Activated CD4-positive, alpha-beta memory T cell treated with anti-CD3 and anti-CD28 coated beads for 36 hours (primary cell): Measurements from ENCODE around the gene TRMT112. TPM values are rescaled to one million over a fixed set of nuclear protein-coding genes. Genes with fewer than 3 reads are reported as not detected.

Experiments
- CTCF ChIA-PET: fragments of 350-600 bp; sonication (Branson Sonifier 250); formaldehyde crosslinking; loops from one replicate; lab custom pipeline; 2021; ENCODE audit warnings: antibody characterized with exemption, inconsistent platforms; lab: Charles Lee
- POLR2A ChIA-PET: fragments of 350-600 bp; sonication (Branson Sonifier 250); formaldehyde crosslinking; loops from one replicate; lab custom pipeline; 2021; ENCODE audit warnings: antibody characterized with exemption; lab: Charles Lee
- DNase-seq: peaks from one replicate; pipeline ENCODE4 v3.0.0-alpha.2; 2020
- H3K27ac Mint-ChIP-seq: one replicate; pipeline ENCODE4 v1.8.0; 2021; ENCODE audit warnings: mixed read lengths
- H3K27me3 Mint-ChIP-seq: one replicate; pipeline ENCODE4 v1.8.0; 2021; ENCODE audit warnings: mixed read lengths
- H3K36me3 Mint-ChIP-seq: one replicate; pipeline ENCODE4 v1.8.0; 2021; ENCODE audit warnings: mixed read lengths
- H3K4me1 Mint-ChIP-seq: one replicate; pipeline ENCODE4 v1.8.0; 2021; ENCODE audit warnings: low read depth, mixed read lengths
- H3K4me3 Mint-ChIP-seq: one replicate; pipeline ENCODE4 v1.8.0; 2021; ENCODE audit warnings: mild to moderate bottlenecking, mixed read lengths
- H3K9me3 Mint-ChIP-seq: one replicate; pipeline ENCODE4 v1.8.0; 2021; ENCODE audit warnings: mixed read lengths
- intact Hi-C: fragments of 100-400 bp; cut with micrococcal nuclease; formaldehyde crosslinking; loops from one replicate; pipeline ENCODE4 v1.15.1; 2023
- total RNA-seq, 2 experiments: library from RNA; stranded (reverse); gene quantifications; one replicate each; pipeline ENCODE4 v1.2.3, GENCODE V29; 2021

TRMT112 gene
- total RNA-seq, 2 experiments from 2014 or later: 255 to 258 TPM

- Mint-ChIP-seq H3K27me3 (no peaks in the 10 kb centered on the region), H3K4me1 (peaks cover 8% of the 10 kb centered on the region), H3K4me3 (no peak overlapping the region), H3K27ac (no peak overlapping the region), H3K36me3 (peaks cover 16% of the 10 kb centered on the region), H3K9me3 (no peaks in the 10 kb centered on the region)
- intact Hi-C loops: no loop called here
- ChIA-PET CTCF (interaction anchor here (1.0 kb wide), 1 partner anchor 39 kb away, joined by 3 read pairs; no protein-coding TSS in a partner anchor), POLR2A (interaction anchor here (1.0 kb wide), 1 partner anchor 10 kb away, joined by 3 read pairs; the partner anchor contains the start of gene RPS6KA4)
- no peak for DNase-seq
These were observed 31.6 kb upstream of the TRMT112 start for GRCh38 chr11:64349025-64349387.

- ChIA-PET CTCF (interaction anchor here (0.6 kb wide), 1 partner anchor 45 kb away, joined by 3 read pairs; no protein-coding TSS in a partner anchor), POLR2A (interaction anchor here (0.6 to 1.0 kb wide), 2 partner anchors 11 to 30 kb away, joined by 3 to 7 read pairs; partner anchors contain the start of genes PRDX5 and RPS6KA4)
- Mint-ChIP-seq H3K27ac (no peak overlapping the region), H3K27me3 (no peaks in the 10 kb centered on the region), H3K9me3 (no peaks in the 10 kb centered on the region), H3K4me1 (peaks cover 8% of the 10 kb centered on the region), H3K36me3 (peaks cover 18% of the 10 kb centered on the region), H3K4me3 (no peak overlapping the region)
- intact Hi-C loops: no loop called here
- DNase-seq: no peak
These were observed 31.1 kb upstream of the TRMT112 start for GRCh38 chr11:64348383-64349024.

GRCh38 chr11:64347193-64347867 is 30.0 kb upstream of the TRMT112 start:
- no peaks in the 10 kb centered on the region for H3K27me3 Mint-ChIP-seq
- peak overlapping the region; percentile 54 for H3K27ac Mint-ChIP-seq
- no peaks in the 10 kb centered on the region for H3K9me3 Mint-ChIP-seq
- no peak for DNase-seq
- peaks cover 9% of the 10 kb centered on the region for H3K4me1 Mint-ChIP-seq
- no peak overlapping the region for H3K4me3 Mint-ChIP-seq
- intact Hi-C loops: no loop called here
- ChIA-PET POLR2A (no interaction called here), CTCF (interaction anchor here (0.9 kb wide), 1 partner anchor 16 kb away, joined by 3 read pairs; no protein-coding TSS in a partner anchor)
- H3K36me3 Mint-ChIP-seq: peaks cover 18% of the 10 kb centered on the region

GRCh38 chr11:64344787-64345186 is 27.4 kb upstream of the TRMT112 start:
- H3K9me3 Mint-ChIP-seq: no peaks in the 10 kb centered on the region
- no peak for DNase-seq
- H3K27ac Mint-ChIP-seq: no peak overlapping the region
- intact Hi-C loops: no loop called here
- H3K4me3 Mint-ChIP-seq: no peak overlapping the region
- ChIA-PET CTCF (no interaction called here), POLR2A (no interaction called here)
- peaks cover 27% of the 10 kb centered on the region for H3K4me1 Mint-ChIP-seq
- no peaks in the 10 kb centered on the region for H3K27me3 Mint-ChIP-seq
- peaks cover 23% of the 10 kb centered on the region for H3K36me3 Mint-ChIP-seq

- H3K36me3 Mint-ChIP-seq: peaks cover 22% of the 10 kb centered on the region
- CTCF ChIA-PET: no interaction called here
- H3K27ac Mint-ChIP-seq: no peak overlapping the region
- H3K27me3 Mint-ChIP-seq: no peaks in the 10 kb centered on the region
- H3K4me1 Mint-ChIP-seq: peaks cover 35% of the 10 kb centered on the region
- POLR2A ChIA-PET: no interaction called here
- H3K9me3 Mint-ChIP-seq: no peaks in the 10 kb centered on the region
- peak; percentile 25 for DNase-seq
- intact Hi-C loops: loop anchor here (2.0 kb wide), 1 partner anchor 15 kb away; the partner anchor contains the start of gene RPS6KA4
- no peak overlapping the region for H3K4me3 Mint-ChIP-seq
These were observed 26.6 kb upstream of the TRMT112 start for GRCh38 chr11:64343767-64344559.

- DNase-seq: no peak
- ChIA-PET POLR2A (interaction anchor here (0.9 to 2.1 kb wide), 2 partner anchors 15 to 25 kb away, joined by 3 to 6 read pairs; partner anchors contain the start of gene PRDX5), CTCF (interaction anchor here (0.6 to 3.6 kb wide), 10 partner anchors 11 to 139 kb away, joined by 3 to 34 read pairs (median 4); partner anchors contain the start of genes PRDX5 and TRMT112)
- H3K4me3 Mint-ChIP-seq: no peak overlapping the region
- intact Hi-C loops: loop anchor here (1.0 to 2.0 kb wide), 2 partner anchors 16 to 38 kb away; partner anchors contain the start of genes ESRRA and RPS6KA4
- H3K27me3 Mint-ChIP-seq: no peaks in the 10 kb centered on the region
- peaks cover 27% of the 10 kb centered on the region for H3K36me3 Mint-ChIP-seq
- H3K9me3 Mint-ChIP-seq: no peaks in the 10 kb centered on the region
- H3K4me1 Mint-ChIP-seq: peaks cover 42% of the 10 kb centered on the region
- H3K27ac Mint-ChIP-seq: no peak overlapping the region
These were observed 25.7 kb upstream of the TRMT112 start for GRCh38 chr11:64342869-64343745.

- peak overlapping the region; percentile 37 for H3K4me3 Mint-ChIP-seq
- no peaks in the 10 kb centered on the region for H3K27me3 Mint-ChIP-seq
- peak; percentile 96 for DNase-seq
- no peaks in the 10 kb centered on the region for H3K9me3 Mint-ChIP-seq
- H3K27ac Mint-ChIP-seq: no peak overlapping the region
- intact Hi-C loops: loop anchor here (1.0 to 2.0 kb wide), 2 partner anchors 17 to 37 kb away; partner anchors contain the start of genes ESRRA and RPS6KA4
- CTCF ChIA-PET: interaction anchor here (0.6 to 3.6 kb wide), 11 partner anchors 10 to 138 kb away, joined by 3 to 34 read pairs (median 5); partner anchors contain the start of genes PRDX5 and TRMT112
- H3K4me1 Mint-ChIP-seq: peaks cover 42% of the 10 kb centered on the region
- POLR2A ChIA-PET: interaction anchor here (0.8 to 2.1 kb wide), 4 partner anchors 11 to 24 kb away, joined by 3 to 6 read pairs (median 3); partner anchors contain the start of gene PRDX5
- peaks cover 31% of the 10 kb centered on the region for H3K36me3 Mint-ChIP-seq
These were observed 24.8 kb upstream of the TRMT112 start for GRCh38 chr11:64341851-64342791.

GRCh38 chr11:64341429-64341828 is 24.1 kb upstream of the TRMT112 start:
- DNase-seq: no peak
- peaks cover 42% of the 10 kb centered on the region for H3K4me1 Mint-ChIP-seq
- H3K36me3 Mint-ChIP-seq: peaks cover 31% of the 10 kb centered on the region
- POLR2A ChIA-PET: interaction anchor here (0.8 to 2.1 kb wide), 4 partner anchors 12 to 100 kb away, joined by 3 to 6 read pairs (median 3); no protein-coding TSS in a partner anchor
- H3K27me3 Mint-ChIP-seq: no peaks in the 10 kb centered on the region
- CTCF ChIA-PET: interaction anchor here (1.6 to 3.6 kb wide), 5 partner anchors 9 to 108 kb away, joined by 5 to 34 read pairs (median 9); partner anchors contain the start of genes PRDX5 and TRMT112
- H3K9me3 Mint-ChIP-seq: no peaks in the 10 kb centered on the region
- intact Hi-C loops: no loop called here
- H3K27ac Mint-ChIP-seq: peak overlapping the region; percentile 42
- H3K4me3 Mint-ChIP-seq: peak overlapping the region; percentile 91

GRCh38 chr11:64340671-64341335 is 23.4 kb upstream of the TRMT112 start:
- ChIA-PET CTCF (interaction anchor here (1.8 to 3.6 kb wide), 4 partner anchors 9 to 108 kb away, joined by 6 to 34 read pairs (median 21); partner anchors contain the start of genes PRDX5 and TRMT112), POLR2A (interaction anchor here (0.6 to 2.1 kb wide), 4 partner anchors 12 to 99 kb away, joined by 3 to 6 read pairs (median 3); partner anchors contain the start of gene PPP1R14B)
- Mint-ChIP-seq H3K4me3 (peak overlapping the region; percentile 91), H3K9me3 (no peaks in the 10 kb centered on the region), H3K27ac (peak overlapping the region; percentile 95), H3K36me3 (peaks cover 28% of the 10 kb centered on the region), H3K4me1 (peaks cover 43% of the 10 kb centered on the region), H3K27me3 (no peaks in the 10 kb centered on the region)
- DNase-seq: peak; percentile 87
- intact Hi-C loops: loop anchor here (1.0 kb wide), 1 partner anchor 24 kb away; the partner anchor contains the start of gene TRMT112
